ENCODE results near the gene PLCB4.

The PLCB4 gene

GRCh38 chr20:9082741-9083140, 13.9 kb downstream of the PLCB4 start:
- no peak overlapping the region for H3K4me3 ChIP-seq (ENCODE audit: low read length)
- no peak for TF ChIP-seq CTCF (IDR thresholded peaks at IDR 0.05; ENCODE audit: insufficient read depth, low read depth, low read length, missing control alignments)
- DNase-seq (ENCODE audit: low read depth), result no peak

DNA sequence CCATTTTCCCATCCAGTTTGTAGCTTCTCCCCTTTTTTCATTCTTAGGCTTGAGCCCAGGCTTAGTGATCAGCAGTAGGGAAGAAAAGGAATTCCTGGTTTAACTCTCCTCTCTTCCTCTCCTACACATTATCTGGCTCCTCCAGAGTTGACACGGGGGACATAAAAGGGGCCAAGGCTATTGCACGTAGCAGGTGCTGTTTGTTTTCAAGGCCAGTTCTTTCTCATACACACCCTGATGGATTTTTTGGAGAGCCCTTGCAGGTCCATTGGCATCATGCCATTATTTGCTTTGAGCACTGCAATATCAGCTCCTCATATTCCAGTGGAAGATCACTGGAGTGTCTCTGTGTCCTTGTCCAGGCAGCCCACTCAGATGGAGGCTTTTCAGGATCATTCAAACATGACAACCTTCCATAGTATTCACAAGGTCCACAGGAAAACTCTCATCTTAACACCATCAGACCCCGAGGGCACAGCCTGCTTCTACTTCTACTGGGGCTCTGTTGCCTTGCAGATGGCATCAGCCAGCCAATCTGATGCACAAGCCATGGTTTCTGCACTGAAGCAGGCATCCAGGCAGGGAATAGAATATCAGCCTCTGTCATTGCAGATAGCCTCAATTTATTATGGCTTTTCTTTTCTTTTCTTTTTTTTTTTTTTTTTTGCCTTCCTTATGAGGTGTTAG, 18.8 kb downstream of the PLCB4 start:
- TF ChIP-seq CTCF (IDR thresholded peaks at IDR 0.05; ENCODE audit: insufficient read depth, low read depth, low read length, missing control alignments), result no peak
- H3K4me3 ChIP-seq (ENCODE audit: low read length), result no peak overlapping the region

DNA sequence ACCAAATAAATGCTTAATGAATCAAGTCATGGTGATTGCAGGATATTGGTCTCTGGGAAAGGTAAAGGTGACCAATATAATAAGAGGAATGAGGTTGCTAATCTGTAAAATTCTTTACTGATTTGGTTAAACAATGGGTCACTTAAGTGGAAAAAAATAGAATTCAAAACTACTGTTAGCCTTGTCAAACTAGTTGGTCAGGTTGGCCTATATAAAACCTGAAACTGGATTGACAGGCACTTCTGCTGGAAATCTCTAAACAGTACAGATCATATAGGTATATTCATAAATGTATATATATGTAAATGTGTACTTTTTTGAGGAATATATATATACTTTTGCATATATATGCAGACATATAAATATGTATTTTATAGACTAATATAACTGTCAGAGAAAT, 19.7 kb downstream of the PLCB4 start:
- H3K4me3 ChIP-seq (ENCODE audit: low read length), result no peak overlapping the region
- no peak for TF ChIP-seq CTCF (IDR thresholded peaks at IDR 0.05; ENCODE audit: insufficient read depth, low read depth, low read length, missing control alignments)
- peak; percentile 51 for DNase-seq (ENCODE audit: low read depth)

More for the DNA sequence above, 18.8 kb downstream of the PLCB4 start:
- DNase-seq (ENCODE audit: low read depth), result no peak

GRCh38 chr20:9092113-9092512, 23.2 kb downstream of the PLCB4 start:
- no peak overlapping the region for H3K4me3 ChIP-seq (ENCODE audit: low read length)
- TF ChIP-seq CTCF (IDR thresholded peaks at IDR 0.05; ENCODE audit: insufficient read depth, low read depth, low read length, missing control alignments), result no peak
- no peak for DNase-seq (ENCODE audit: low read depth)

DNA sequence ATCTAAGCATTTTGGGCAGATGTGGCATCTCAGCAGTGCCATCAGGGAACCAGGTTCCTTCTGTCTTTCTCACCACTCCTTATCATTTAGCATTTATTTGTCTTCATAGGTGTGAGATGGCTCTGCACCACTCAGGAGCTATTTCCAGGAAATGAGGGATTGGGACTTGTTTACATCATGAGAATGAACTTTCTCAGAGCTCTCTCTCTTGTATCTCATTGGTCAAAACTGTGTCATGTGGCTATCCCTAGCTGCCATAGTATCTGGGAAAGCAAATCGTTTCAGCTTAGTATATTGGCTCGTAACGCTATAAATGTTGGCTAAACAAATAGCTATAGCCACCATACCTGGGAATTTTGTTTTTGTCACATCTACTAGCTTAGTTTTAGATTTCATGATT, 23.8 kb downstream of the PLCB4 start:
- no peak for DNase-seq (ENCODE audit: low read depth)
- TF ChIP-seq CTCF (IDR thresholded peaks at IDR 0.05; ENCODE audit: insufficient read depth, low read depth, low read length, missing control alignments), result no peak
- H3K4me3 ChIP-seq (ENCODE audit: low read length), result no peak overlapping the region

GRCh38 chr20:9093218-9093957, 24.5 kb downstream of the PLCB4 start:
- no peak for TF ChIP-seq CTCF (IDR thresholded peaks at IDR 0.05; ENCODE audit: insufficient read depth, low read depth, low read length, missing control alignments)
- no peak for DNase-seq (ENCODE audit: low read depth)
- no peak overlapping the region for H3K4me3 ChIP-seq (ENCODE audit: low read length)
